Measurements from ENCODE around the gene MED4. TPM values are rescaled to one million over a fixed set of nuclear protein-coding genes. Genes with fewer than 3 reads are reported as not detected.

MED4 gene
- total RNA-seq, 2 donors from 2014 or later = 51.5 to 70.4 TPM

DNA sequence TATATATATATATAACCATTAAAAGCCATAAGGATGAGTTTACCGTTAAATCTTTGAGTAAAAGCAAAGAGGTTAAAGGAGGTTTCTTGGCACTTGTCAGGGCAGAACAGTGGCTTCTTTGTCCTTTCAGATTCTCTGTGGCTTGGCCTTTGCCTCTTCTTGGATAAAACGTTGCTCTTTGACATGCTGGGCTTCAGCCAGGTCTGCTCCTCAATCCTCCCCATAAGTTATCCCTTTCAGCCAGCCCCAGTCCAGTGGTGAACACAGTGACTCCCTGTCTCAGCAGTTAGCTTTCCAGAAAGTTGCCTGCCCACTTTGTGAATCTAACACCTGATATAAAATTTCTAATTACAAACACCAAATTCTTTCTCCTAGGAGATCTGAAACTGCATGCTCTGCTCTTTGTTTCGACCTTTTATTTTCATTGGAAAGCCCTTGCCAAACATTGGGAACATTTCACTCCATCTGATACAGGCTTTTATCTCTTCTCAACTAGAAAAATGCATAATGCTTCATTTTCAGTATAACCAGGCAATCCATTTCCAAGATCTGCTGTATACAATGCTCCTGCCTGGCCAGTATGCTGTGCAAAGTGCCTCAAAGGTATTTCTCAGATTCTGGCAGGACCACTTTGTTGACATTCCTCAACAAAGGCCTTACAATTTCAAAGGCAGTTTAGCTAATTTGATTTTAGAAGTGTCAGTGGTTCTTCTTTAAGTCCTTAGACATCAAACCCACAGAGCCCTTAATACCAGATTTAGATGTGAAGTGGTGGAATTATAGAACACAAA is 16.2 kb upstream of the MED4 start:
- no peak for ATAC-seq
- no peak for DNase-seq (ENCODE audit: low spot score in 2 of 2)
- no peaks in the 10 kb centered on the region for H3K36me3 Mint-ChIP-seq
- no peak overlapping the region for H3K27ac Mint-ChIP-seq
- H3K9me3 Mint-ChIP-seq = no peaks in the 10 kb centered on the region

DNA sequence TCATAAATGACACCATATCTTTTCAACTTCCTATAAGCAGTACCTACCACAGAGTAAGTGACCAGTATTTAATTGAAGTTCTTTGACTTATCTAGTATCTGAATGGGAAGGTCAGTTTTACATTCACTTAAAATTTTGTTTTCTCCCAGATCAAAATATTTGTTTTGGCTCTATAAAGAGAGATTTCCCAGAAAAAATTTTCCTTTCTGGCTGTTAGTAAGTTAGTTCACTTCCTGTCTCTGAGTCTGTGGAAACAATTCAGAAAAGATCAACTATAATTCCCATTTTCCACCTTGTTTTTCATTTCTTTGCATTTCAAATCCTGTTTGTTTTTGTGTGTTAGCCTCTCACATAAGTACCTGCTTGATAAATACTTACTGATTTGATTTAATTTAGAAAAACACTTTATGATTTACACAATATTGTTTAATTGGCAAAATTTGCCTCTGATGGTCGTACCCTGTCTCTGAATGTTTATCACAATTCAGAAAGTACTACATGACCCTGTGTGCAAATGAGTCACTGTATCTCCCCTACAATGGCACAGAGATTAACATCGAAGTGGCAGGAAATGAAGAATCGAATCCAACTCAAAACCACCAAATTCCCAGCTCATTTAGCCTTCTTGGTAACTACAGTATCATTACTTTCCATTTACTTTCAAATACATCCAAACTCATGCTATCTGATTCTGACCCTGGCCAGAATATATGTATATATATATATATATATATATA is 15.4 kb upstream of the MED4 start:
- H3K9me3 Mint-ChIP-seq = no peaks in the 10 kb centered on the region
- DNase-seq (ENCODE audit: low spot score in 2 of 2) = no peak
- H3K27ac Mint-ChIP-seq = no peak overlapping the region
- ATAC-seq = no peak
- H3K36me3 Mint-ChIP-seq = no peaks in the 10 kb centered on the region

DNA sequence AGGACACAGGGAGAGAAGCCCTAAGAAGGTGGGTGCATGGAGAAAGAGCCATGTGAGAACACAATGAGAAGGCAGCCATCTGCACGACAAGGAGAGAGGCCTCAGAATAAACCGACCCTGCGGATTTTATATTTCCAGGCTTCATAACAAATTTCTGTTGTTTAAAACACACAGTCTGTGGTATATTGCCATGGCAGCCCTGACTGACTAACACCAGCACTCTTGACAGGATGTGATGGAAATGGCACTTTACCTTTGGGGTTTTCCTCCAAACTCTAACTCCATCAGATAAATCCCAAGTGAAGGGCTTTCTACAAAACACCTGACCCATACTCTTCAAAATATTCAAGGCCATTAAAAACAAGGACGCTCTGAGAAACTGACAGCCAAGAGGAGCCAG is 13.2 kb upstream of the MED4 start:
- Mint-ChIP-seq H3K36me3 (no peaks in the 10 kb centered on the region), H3K9me3 (no peaks in the 10 kb centered on the region), H3K27ac (no peak overlapping the region)
- DNase-seq (ENCODE audit: low spot score in 2 of 2) (no peak), ATAC-seq (no peak)

DNA sequence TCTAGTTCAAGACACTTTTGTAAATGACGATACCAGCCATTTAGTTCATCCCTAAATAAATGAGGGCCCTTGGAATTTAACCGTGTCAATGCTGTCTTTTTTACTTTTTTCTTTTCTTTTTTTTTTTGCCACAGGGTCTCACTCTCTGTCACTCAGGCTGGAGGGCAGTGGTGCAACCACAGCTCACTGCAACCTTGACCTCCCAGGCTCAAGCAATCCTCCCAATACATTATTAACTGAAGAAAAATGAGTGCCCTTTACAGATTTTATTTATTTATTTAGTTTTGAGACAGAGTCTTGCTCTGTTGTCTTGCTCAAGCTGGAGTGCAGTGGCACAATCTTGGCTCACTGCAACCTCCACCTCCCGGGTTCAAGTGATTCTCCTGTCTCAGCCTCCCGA is 2.9 kb upstream of the MED4 start:
- Mint-ChIP-seq H3K27ac (no peak overlapping the region), H3K9me3 (peaks cover 4% of the 10 kb centered on the region in 2 donors), H3K36me3 (peaks cover 15 to 16% of the 10 kb centered on the region in 2 donors)
- DNase-seq (ENCODE audit: low spot score in 2 of 2) (no peak), ATAC-seq (no peak)

DNA sequence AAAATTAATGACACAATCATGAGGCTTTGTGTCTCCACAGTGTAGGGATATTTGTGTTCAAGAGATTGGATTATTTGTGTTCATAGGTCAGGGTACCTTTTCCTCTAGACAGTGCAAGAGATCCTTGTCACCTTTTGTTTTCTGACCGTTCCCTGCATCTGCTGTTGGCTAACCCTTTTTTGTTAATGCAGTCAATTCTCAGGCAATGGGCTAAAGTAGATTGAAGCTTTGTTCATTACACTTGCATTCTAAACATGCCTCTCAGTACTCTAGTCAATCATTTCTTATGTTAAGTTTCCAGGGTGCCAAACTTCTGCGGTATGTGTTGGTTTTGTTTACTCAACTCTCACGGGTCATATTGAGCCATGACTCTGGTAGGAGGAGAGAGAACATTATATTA is 1.8 kb upstream of the MED4 start:
- Mint-ChIP-seq H3K36me3 (peaks cover 15 to 16% of the 10 kb centered on the region in 2 donors), H3K9me3 (peaks cover 4% of the 10 kb centered on the region in 2 donors), H3K27ac (no peak overlapping the region)
- ATAC-seq (no peak), DNase-seq (ENCODE audit: low spot score in 2 of 2) (no peak)

DNA sequence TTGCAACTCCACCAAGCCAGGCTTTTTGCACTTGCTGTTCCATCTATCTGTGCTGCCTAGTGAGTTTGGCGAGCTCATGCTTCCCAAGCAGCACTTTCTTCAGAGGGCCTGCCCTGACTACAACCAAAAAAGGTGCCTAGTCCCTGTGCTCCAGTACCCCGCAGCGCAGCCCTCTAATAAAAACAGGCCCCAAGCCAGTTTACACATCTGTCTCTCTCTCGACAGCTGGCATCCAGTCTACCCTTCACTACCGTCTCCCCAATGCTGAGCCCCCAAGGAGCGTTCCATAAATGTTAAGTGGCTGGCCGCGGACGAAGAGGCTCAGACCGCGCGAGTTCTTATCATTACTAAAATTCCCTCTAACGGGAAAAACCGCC is 512 bp downstream of the MED4 start:
- Mint-ChIP-seq H3K36me3 (peaks cover 15 to 16% of the 10 kb centered on the region in 2 donors), H3K9me3 (peaks cover 4% of the 10 kb centered on the region in 2 donors), H3K27ac (peak overlapping the region; percentile 99 to 100)
- ATAC-seq (peak; percentile 5 to 6), DNase-seq (ENCODE audit: low spot score in 2 of 2) (no peak)

DNA sequence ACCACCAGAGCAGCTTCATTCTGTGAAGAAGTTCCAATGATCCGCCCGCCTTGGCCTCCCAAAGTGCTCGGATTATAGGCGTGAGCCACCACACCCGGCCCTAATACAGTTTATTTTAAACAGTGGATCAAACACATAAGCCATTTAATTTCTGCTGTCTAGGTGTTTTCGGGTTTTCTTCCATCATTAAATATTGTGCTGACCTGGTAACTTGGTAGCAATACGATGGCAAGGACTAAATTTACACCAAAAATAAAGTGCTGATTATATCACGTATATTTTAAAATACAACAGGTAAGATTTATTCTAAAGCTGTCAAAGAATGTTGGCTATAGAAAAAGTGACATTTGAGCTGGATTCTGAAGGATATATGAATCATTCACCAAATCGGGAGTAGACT is 1.3 kb downstream of the MED4 start:
- peaks cover 4% of the 10 kb centered on the region in 2 donors for H3K9me3 Mint-ChIP-seq
- ATAC-seq (no peak), DNase-seq (ENCODE audit: low spot score in 2 of 2) (no peak)
- H3K36me3 Mint-ChIP-seq = peaks cover 15 to 16% of the 10 kb centered on the region in 2 donors
- H3K27ac Mint-ChIP-seq = peak overlapping the region; percentile 99 to 100

DNA sequence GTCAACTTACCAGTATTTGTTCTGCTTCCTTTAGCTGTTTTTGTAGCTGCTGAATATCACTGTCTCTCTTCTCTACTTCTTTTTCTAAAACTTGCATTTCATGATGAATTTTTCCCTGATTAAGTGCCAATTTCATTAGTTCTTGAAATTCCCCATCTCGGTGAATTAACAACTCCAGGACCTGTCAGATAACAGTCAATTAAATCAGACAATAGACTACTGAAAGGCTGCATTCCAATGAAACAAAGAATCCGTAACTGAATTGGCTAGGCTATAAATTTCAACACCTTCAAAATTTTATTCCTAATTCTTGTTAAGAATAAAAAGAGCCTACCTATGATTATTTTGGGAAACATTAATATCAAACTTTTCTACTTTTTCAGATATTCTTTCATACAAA is 8.6 kb downstream of the MED4 start:
- no peaks in the 10 kb centered on the region for H3K9me3 Mint-ChIP-seq
- DNase-seq (ENCODE audit: low spot score in 2 of 2) = no peak
- peaks cover 5 to 6% of the 10 kb centered on the region in 2 donors for H3K36me3 Mint-ChIP-seq
- ATAC-seq = no peak
- H3K27ac Mint-ChIP-seq = no peak overlapping the region

DNA sequence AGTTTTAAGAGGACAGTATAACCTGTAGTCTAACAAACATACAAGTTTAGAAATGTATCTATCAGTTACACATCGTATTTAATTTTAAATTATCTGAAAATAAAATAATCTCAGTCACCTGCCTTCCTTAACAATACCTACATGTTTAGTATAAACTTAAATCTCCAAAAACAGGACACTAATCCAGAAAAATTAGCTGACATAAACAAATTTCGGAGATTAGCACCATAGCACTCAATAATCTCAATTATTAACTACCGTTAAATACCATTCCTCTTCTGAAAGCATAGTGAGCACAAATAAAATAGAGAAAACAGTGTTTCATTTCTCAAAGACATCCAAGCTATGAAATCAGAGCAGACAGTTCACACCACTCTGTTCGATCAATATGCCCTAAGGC is 13.2 kb downstream of the MED4 start:
- H3K36me3 Mint-ChIP-seq = peaks cover 10% of the 10 kb centered on the region in 2 donors
- ATAC-seq (no peak), DNase-seq (ENCODE audit: low spot score in 2 of 2) (no peak)
- H3K9me3 Mint-ChIP-seq = no peaks in the 10 kb centered on the region
- no peak overlapping the region for H3K27ac Mint-ChIP-seq

DNA sequence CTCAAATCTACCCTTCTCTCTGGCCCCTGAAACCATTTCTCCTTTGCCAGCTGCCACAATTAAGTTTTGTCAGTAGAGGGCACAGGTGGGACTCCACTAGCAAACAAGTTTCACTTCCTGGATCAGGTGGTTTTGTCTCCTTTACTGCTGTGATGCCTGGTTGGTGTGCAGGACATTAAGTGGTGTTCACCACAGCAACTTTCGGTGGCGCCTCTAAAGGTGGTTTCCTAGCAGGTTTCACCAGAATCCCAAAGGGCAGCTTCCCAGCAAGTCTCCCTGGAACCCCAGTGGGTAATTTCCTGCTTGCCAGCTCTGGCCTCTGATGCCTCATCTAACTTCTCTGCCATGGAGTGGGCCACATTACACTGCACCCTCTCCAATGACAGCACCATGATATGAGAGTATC is 16.6 kb downstream of the MED4 start:
- Mint-ChIP-seq H3K9me3 (no peaks in the 10 kb centered on the region), H3K27ac (peak overlapping the region in 1 of 2 donors; percentile 30), H3K36me3 (peaks cover 26 to 28% of the 10 kb centered on the region in 2 donors)
- ATAC-seq (peak; percentile 69 to 96), DNase-seq (ENCODE audit: low spot score in 2 of 2) (peak in 1 of 2 donors; percentile 60)

DNA sequence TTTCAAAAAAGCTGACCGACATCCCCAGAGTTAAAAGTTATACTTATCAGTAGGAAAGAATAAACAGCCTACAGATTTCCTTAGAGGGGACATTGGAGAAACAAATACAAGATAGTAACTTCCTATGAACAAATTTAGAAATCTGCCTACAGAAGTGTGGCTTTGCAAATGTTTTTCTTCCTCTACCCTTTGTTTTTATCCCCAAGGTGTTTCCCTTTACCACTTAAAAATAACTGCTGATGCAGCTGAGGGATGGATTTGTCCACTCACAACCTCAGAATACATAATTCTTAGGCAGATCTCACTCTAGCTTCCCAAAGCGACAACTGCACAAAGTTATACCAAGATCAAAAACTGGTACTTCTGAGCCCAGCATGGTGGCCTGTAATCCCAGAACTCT is 20.9 kb downstream of the MED4 start:
- Mint-ChIP-seq H3K9me3 (peaks cover 11 to 12% of the 10 kb centered on the region in 2 donors), H3K27ac (peak overlapping the region in 1 of 2 donors; percentile 88), H3K36me3 (peaks cover 57 to 68% of the 10 kb centered on the region in 2 donors)
- DNase-seq (ENCODE audit: low spot score in 2 of 2) = no peak
- no peak for ATAC-seq

DNA sequence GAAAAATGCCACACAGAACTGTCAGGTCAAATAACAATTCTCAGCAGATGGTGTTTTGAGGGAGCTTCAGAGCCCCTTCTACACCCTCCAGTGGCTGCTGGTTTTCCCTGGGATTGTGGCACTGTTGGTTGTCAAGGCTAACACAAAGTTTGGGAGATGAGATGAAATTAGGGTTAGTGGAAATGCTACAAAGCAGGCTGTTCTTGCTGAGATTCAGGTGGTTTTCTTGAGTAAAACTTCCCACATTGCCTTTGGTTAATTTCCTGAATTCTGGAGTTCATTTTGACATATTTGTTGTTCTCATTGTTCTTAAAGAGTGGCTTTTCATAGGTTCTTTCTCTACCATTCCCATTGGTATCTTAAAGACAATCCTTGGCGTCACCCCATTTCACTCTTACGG is 22.1 kb downstream of the MED4 start:
- ATAC-seq (no peak), DNase-seq (ENCODE audit: low spot score in 2 of 2) (no peak)
- Mint-ChIP-seq H3K36me3 (peaks cover 65 to 80% of the 10 kb centered on the region in 2 donors), H3K27ac (peak overlapping the region; percentile 82 to 88), H3K9me3 (peaks cover 16 to 17% of the 10 kb centered on the region in 2 donors)

DNA sequence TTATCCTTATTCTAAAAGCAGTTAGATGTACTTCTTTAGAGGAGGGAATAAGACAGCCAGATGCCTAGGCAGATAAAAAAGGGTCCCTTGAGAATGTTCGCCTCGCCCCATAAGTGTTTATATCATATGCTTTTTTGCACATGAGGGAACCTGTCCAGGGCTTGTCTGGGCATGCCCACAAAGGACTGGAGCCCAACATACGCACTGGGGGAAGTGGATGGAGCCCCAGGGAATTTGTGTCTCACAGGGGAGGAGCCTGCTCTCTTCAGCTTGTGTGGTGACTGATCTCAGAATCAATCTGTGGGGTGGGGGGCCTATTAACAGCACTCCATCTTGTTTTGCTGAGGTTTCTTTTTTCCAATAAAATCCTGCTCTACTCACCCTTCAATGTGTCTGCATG is 22.6 kb downstream of the MED4 start:
- no peak for DNase-seq (ENCODE audit: low spot score in 2 of 2)
- ATAC-seq = peak in 1 of 2 donors; percentile 31
- Mint-ChIP-seq H3K9me3 (peaks cover 17 to 21% of the 10 kb centered on the region in 2 donors), H3K36me3 (peaks cover 70 to 85% of the 10 kb centered on the region in 2 donors), H3K27ac (peak overlapping the region; percentile 82 to 88)

DNA sequence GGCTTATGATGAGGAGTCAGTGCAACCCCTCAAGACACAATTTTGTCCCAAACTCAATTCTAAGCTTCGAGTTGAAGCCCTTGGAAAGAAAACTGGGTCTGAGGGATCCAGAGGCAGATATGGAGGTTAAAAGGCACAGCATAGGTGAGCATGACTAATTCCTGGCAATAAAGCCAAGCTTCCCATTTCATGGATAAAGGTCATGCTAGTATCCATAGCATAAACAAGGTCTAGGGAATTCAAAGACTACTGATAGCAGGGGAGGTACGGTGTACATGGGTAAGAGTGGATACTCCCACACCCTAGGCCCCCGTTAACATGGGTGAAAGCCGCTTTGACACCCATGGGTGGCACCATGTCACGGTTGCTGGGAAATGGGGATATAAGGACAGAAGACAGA is 24.0 kb downstream of the MED4 start:
- DNase-seq (ENCODE audit: low spot score in 2 of 2) (no peak), ATAC-seq (no peak)
- Mint-ChIP-seq H3K36me3 (peaks cover 81 to 93% of the 10 kb centered on the region in 2 donors), H3K27ac (peak overlapping the region in 1 of 2 donors; percentile 88), H3K9me3 (peaks cover 21 to 22% of the 10 kb centered on the region in 2 donors)

DNA sequence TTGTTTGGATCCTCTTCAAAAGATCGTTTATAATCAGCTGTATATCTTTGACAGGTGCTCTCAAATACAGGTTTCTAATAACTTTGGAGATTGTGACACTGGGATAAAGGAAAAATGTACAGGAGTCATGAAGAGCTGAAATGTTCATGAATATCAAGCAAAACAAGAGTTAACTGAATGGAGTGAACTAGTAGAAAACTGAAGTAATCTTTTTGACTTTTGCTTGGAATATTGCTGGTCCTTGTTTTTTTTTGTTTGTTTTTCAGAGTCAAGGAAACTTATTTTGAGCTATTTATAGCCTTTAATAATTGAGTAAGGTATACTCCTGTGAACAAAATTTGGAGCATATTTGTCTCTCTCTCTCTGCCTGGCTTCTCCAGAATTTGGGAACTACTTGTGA is 25.3 kb downstream of the MED4 start:
- Mint-ChIP-seq H3K27ac (no peak overlapping the region), H3K36me3 (peaks cover 75 to 87% of the 10 kb centered on the region in 2 donors), H3K9me3 (peaks cover 21 to 22% of the 10 kb centered on the region in 2 donors)
- ATAC-seq = no peak
- DNase-seq (ENCODE audit: low spot score in 2 of 2) = no peak

DNA sequence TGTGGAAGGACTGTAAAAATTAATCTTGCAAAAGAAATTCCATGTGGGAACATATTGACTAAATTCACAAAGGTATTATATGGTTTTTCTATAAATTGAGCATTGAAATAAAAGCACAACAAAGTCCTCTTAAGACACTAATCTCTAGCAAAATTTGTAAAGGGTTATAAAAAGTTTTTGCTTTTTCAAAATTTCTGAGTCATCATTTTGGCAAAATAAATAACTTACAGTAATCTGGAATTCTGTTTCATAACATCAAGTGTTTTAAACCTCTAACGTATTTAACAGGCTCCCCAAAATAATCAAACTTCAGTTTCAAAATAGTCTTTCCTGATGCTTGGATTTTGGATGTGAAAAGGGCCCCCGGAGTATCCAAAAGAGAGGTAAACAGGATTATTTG is 26.0 kb downstream of the MED4 start:
- peaks cover 70 to 83% of the 10 kb centered on the region in 2 donors for H3K36me3 Mint-ChIP-seq
- H3K27ac Mint-ChIP-seq = no peak overlapping the region
- H3K9me3 Mint-ChIP-seq = peaks cover 21 to 22% of the 10 kb centered on the region in 2 donors
- ATAC-seq = no peak
- no peak for DNase-seq (ENCODE audit: low spot score in 2 of 2)

DNA sequence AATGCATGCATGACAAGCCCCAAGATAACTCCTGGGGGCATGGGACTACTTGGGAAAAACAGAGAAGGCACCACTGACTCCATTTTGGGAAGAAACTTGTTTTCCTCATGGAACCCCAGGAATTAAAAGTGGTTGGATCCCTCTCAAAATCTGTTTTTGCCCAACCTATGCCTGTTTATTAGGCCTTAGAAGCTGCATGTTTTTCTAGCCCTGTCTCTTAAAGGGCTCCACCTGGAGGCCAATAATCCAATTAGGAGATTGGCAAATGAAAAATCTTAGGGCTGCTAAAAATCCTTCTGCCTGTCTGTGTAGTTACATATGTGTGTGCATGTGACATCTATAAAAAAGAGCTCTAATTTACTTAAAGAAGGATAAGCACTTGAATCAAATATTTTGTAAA is 26.9 kb downstream of the MED4 start:
- DNase-seq (ENCODE audit: low spot score in 2 of 2) (no peak), ATAC-seq (no peak)
- Mint-ChIP-seq H3K36me3 (peaks cover 61 to 75% of the 10 kb centered on the region in 2 donors), H3K9me3 (peaks cover 21 to 22% of the 10 kb centered on the region in 2 donors), H3K27ac (peak overlapping the region in 1 of 2 donors; percentile 100)

Data from activated naive CD4-positive, alpha-beta T cell treated with anti-CD3 and anti-CD28 coated beads, Interleukin-2, amount 50 U/mL, for 72 hours (primary cell).